Thyroid gland (tissue), 4 donors: Measurements from ENCODE around the gene ACSF3. TPM values are rescaled to one million over a fixed set of nuclear protein-coding genes. Genes with fewer than 3 reads are reported as not detected.

Source experiments
- DNase-seq, 2 donors: peaks; one replicate each; pipeline ENCODE4 v3.0.0-alpha.2; 2019
- H3K27ac ChIP-seq, 3 donors: fragments of 200-600 bp; sonication (generic); 1 replicate in 2 of 3; 2 replicates in 1 of 3; pipeline ENCODE4 v1.5.1; 2016 to 2019; ENCODE audit warnings: mild to moderate bottlenecking in 1 of 3, moderate library complexity in 1 of 3
- H3K27me3 ChIP-seq: fragments of 200-600 bp; sonication (generic); one replicate; pipeline ENCODE4 v1.5.1; 2019
- H3K36me3 ChIP-seq, 2 donors: fragments of 200-600 bp; sonication (generic); one replicate each; pipeline ENCODE4 v1.5.1; 2016 to 2019
- H3K4me1 ChIP-seq, 2 donors: fragments of 200-600 bp; sonication (generic); one replicate each; pipeline ENCODE4 v1.5.1; 2017 to 2019
- H3K4me3 ChIP-seq, 3 donors: fragments of 200-600 bp; sonication (generic); replicated peaks in 1 of 3; 1 replicate in 2 of 3; 2 replicates in 1 of 3; pipeline ENCODE4 v1.5.1; 2016; ENCODE audit warnings: mild to moderate bottlenecking in 1 of 3
- H3K9me3 ChIP-seq: fragments of 200-600 bp; sonication (generic); one replicate; pipeline ENCODE4 v1.5.1; 2017
- POLR2A ChIP-seq, 2 donors: fragments of 450-650 bp; IDR thresholded peaks; one replicate each; pipeline ENCODE4 v1.6.1; 2017; ENCODE audit warnings: antibody characterized with exemption in 2 of 2, mild to moderate bottlenecking in 2 of 2, moderate library complexity in 1 of 2
- WGBS, 2 donors: methylation state at CpG; one replicate each; pipeline ENCODE4 v1.1.5; 2017; 5-methylcytosine and 5-hydroxymethylcytosine counted together
- intact Hi-C: fragments of 100-400 bp; cut with DNase I; formaldehyde crosslinking; loops from one replicate; pipeline ENCODE4 v1.15.1; 2023
- total RNA-seq, 4 donors: library from RNA; depleted of rRNA; stranded (reverse); fragments of >200 nt; gene quantifications; one replicate each; pipeline ENCODE4 v1.2.3, GENCODE V29; 2016
- TF ChIP-seq, protein P1 (sequence below), 6 experiments: fragments of 200-600 bp in 3 of 6; fragments of 450-650 bp in 3 of 6; sonication (generic) in 3 of 6; IDR thresholded peaks; one replicate each; pipeline ENCODE4 v1.5.1; 2016 to 2019; ENCODE audit warnings: antibody characterized with exemption in 6 of 6, mild to moderate bottlenecking in 2 of 6, inconsistent platforms in 1 of 6, moderate library complexity in 1 of 6

ACSF3 gene
- total RNA-seq, 4 donors from 2014 or later = 30.1 to 51.2 (median 33.4) TPM

DNA sequence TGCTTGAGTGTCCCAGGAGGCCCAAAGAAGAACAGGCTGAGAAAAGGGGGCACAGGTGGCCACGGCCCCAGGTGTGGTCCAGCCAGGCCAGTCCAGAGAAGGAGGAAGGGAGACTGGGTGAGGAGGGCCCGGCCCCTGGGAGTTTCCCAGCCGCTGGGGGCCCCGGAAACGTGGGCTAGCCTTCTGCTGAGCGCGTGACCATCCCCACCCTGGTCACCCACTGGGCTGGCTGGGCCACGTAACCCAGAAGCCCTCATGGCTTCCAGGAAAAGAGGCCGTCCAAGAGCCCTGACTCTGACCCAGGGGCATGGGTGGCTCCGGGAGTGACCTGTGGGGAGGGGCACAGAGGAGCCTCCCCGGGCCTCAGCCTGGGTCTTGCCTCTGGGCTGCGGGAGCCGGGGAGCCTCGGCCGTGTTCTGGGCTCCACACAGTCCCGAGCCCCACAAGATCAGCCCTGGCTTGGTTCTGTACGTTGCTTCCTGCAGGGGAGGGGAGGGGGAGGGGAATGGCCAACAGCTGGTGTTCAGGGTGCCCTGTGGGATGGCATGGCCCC lies 29.8 kb upstream of the ACSF3 start:
- no peak for DNase-seq
- H3K9me3 ChIP-seq = no peaks in the 10 kb centered on the region
- no peak for TF ChIP-seq POLR2A (IDR thresholded peaks at IDR 0.05)
- TF ChIP-seq, protein P1, sequence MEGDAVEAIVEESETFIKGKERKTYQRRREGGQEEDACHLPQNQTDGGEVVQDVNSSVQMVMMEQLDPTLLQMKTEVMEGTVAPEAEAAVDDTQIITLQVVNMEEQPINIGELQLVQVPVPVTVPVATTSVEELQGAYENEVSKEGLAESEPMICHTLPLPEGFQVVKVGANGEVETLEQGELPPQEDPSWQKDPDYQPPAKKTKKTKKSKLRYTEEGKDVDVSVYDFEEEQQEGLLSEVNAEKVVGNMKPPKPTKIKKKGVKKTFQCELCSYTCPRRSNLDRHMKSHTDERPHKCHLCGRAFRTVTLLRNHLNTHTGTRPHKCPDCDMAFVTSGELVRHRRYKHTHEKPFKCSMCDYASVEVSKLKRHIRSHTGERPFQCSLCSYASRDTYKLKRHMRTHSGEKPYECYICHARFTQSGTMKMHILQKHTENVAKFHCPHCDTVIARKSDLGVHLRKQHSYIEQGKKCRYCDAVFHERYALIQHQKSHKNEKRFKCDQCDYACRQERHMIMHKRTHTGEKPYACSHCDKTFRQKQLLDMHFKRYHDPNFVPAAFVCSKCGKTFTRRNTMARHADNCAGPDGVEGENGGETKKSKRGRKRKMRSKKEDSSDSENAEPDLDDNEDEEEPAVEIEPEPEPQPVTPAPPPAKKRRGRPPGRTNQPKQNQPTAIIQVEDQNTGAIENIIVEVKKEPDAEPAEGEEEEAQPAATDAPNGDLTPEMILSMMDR (IDR thresholded peaks at IDR 0.05) = no peak
- H3K36me3 ChIP-seq = no peaks in the 10 kb centered on the region
- no peaks in the 10 kb centered on the region for H3K27me3 ChIP-seq
- H3K4me3 ChIP-seq = no peak overlapping the region
- no peak overlapping the region for H3K27ac ChIP-seq
- H3K4me1 ChIP-seq = no peaks in the 10 kb centered on the region
- intact Hi-C loops = no loop called here
- 72 to 85% methylated on average over 7 to 13 of the region's 17 CpGs for WGBS, 2 donors

DNA sequence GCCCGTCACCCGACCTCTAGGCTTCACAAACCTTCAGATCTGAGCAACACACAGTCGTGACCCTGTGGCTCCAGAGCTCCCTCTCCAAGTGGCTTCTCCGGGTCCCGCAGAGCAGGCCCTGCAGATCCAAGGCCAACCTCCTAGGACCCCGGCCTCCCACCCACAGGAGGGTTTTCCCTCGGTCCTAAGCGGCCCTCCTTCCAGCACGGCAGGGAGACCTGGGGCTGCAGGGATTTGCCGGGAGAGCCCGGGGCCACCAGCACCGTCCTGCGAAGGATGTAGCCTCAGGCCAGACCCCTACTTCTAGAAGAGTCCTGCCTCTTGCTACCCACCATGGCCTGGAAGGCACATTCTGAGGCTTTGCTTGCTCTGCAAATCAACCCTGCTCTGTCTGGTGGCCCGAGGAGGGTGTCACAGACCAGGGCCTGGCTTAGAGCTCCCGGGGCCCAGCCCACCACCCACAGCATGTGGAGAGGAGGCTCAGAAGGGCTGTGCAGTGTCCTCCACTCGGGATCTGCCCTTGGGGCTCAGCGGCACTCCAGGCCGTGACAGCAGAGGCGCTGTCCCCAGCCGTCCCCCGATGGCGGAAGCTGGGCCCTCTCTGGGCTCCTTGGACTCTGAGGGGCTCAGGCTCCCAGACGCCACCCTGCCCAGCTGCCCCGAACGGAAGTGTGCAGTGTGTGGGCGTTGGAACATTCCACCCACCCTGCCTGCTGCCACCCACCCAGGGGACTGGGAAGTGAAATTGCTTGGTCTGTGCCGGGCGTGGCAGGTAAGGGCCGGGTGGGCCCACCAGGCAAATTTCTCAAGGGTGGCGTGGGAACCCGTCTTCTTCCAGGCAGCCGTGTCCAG lies 28.8 kb upstream of the ACSF3 start:
- DNase-seq = no peak
- intact Hi-C loops = no loop called here
- Histone ChIP-seq H3K4me3 (no peak overlapping the region), H3K27me3 (no peaks in the 10 kb centered on the region), H3K9me3 (no peaks in the 10 kb centered on the region), H3K36me3 (no peaks in the 10 kb centered on the region), H3K27ac (no peak overlapping the region), H3K4me1 (no peaks in the 10 kb centered on the region)
- 87 to 88% methylated on average over 15 to 17 of the region's 32 CpGs for WGBS, 2 donors
- TF ChIP-seq, protein P1 (IDR thresholded peaks at IDR 0.05) = no peak
- no peak for TF ChIP-seq POLR2A (IDR thresholded peaks at IDR 0.05)

DNA sequence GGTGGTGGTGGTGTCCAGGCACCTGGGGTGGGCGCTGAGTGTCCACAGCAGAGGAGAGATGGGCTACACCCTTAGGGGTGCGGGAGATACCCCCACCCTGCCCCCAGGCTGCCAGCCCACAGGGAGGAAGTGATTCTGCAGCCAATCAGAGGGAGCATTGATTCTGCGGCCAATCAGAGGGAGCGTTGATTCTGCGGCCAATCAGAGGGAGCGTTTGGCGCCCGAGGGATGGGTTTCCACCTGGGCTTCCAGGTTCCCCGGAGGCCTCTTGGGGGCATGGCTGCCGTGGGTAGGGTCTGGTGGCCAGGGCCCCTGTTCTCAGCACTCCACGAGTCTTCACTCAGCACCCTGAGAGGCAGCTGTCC lies 28.2 kb upstream of the ACSF3 start:
- H3K4me3 ChIP-seq = no peak overlapping the region
- 93 to 95% methylated on average over 8 to 10 of the region's 11 CpGs for WGBS, 2 donors
- intact Hi-C loops = no loop called here

DNA sequence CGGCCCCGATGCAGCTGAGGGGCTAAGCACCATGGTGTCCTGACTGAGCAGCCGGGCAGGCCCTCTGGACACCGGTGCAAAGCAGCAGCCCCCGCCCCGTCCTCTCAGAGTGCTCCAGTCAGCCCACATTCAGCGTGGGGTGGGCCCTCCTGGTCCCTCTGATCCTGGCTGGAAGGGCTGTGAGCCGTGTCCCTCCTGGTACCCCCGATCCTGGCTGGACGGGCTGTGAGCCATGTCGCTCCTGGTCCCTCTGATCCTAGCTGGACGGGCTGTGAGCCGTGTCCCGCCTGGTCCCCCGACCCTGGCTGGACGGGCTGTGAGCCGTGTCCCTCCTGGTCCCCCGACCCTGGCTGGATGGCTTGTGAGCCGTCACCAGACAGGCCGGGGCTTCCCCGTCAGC lies 26.9 kb upstream of the ACSF3 start:
- no peaks in the 10 kb centered on the region for H3K9me3 ChIP-seq
- no peaks in the 10 kb centered on the region for H3K27me3 ChIP-seq
- intact Hi-C loops = no loop called here
- H3K4me1 ChIP-seq = no peaks in the 10 kb centered on the region
- TF ChIP-seq, protein P1 (IDR thresholded peaks at IDR 0.05) = no peak
- TF ChIP-seq POLR2A (IDR thresholded peaks at IDR 0.05) = no peak
- no peak overlapping the region for H3K27ac ChIP-seq
- H3K4me3 ChIP-seq = no peak overlapping the region
- no peak for DNase-seq
- WGBS, 2 donors = 30% methylated on average over 5 of the region's 21 CpGs; no CpG with 5 or more reads in 1 of the 2 donors
- H3K36me3 ChIP-seq = no peaks in the 10 kb centered on the region

More for the DNA sequence above, 28.2 kb upstream of the ACSF3 start:
- H3K27me3 ChIP-seq = no peaks in the 10 kb centered on the region
- H3K4me1 ChIP-seq = no peaks in the 10 kb centered on the region
- no peak for DNase-seq
- H3K36me3 ChIP-seq = no peaks in the 10 kb centered on the region
- H3K9me3 ChIP-seq = no peaks in the 10 kb centered on the region
- no peak overlapping the region for H3K27ac ChIP-seq
- TF ChIP-seq, protein P1 (IDR thresholded peaks at IDR 0.05) = no peak
- TF ChIP-seq POLR2A (IDR thresholded peaks at IDR 0.05) = no peak
